22Rv1 (cell line): ENCODE measurements around the gene FANCC.

ENCODE experiments used
- CTCF ChIP-seq: fragments of 450-650 bp; IDR thresholded peaks from 2 replicates; pipeline ENCODE4 v1.5.1; 2017; ENCODE audit warnings: mild to moderate bottlenecking
- ZFX ChIP-seq: fragments of 450-650 bp; IDR thresholded peaks from 2 replicates; pipeline ENCODE4 v1.6.1; 2017; ENCODE audit warnings: antibody characterized with exemption, borderline replicate concordance

DNA sequence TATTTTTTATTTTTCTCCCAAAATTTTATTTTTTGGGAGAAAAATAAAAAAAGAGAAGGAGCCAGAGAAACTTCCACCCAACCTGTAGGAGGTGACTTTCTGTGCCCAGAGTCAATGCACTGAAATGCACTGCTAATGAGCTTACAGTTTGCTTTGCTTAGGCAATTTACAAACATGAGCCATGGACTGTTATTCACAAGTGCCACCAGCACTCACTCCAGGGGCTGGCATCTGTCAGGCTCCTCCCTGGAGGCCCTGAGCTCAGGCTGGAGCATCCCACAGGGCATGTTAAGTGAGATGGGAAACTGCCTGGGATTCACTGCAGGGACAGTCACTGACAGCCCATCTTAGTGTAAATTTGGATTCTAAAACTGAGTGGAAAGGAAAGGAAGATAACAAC is 74.9 kb downstream of the FANCC start:
- no peak for TF ChIP-seq CTCF
- no peak for TF ChIP-seq ZFX
